IMR-90 (cell line): Measurements from ENCODE around the gene HECW1. TPM values are rescaled to one million over a fixed set of nuclear protein-coding genes. Genes with fewer than 3 reads are reported as not detected.

ENCODE experiments used
- ATAC-seq: fragments of 200-7000 bp; cut with Tn5 transposase; 2 replicates; pipeline ENCODE4 v1.9.1; 2020; ENCODE audit warnings: low read depth, mild to moderate bottlenecking, moderate library complexity
- BruUV-seq: library from RNA; stranded (reverse); fragments of 400-500 nt; replicated peaks from 2 replicates; lab custom pipeline; 2021; lab: Mats Ljungman, UMichigan
- CTCF ChIA-PET: fragments of 300-600 bp; formaldehyde crosslinking; extraction: SDS; loops from one replicate; lab custom pipeline; 2021; ENCODE audit warnings: antibody characterized with exemption; lab: Yijun Ruan, JAX
- POLR2A ChIA-PET: fragments of 300-600 bp; sonication (Branson Sonifier 250); formaldehyde crosslinking; loops from one replicate; lab custom pipeline; 2022; ENCODE audit warnings: antibody characterized with exemption; ENCODE audit not compliant: unreplicated experiment; lab: Charles Lee
- DNase-seq: peaks from one replicate; pipeline ENCODE4 v3.0.0; 2013
- H2AFZ ChIP-seq: replicated peaks from 2 replicates; pipeline ENCODE3; 2013; ENCODE audit warnings: low read length, mild to moderate bottlenecking; ENCODE audit not compliant: poor library complexity
- H2AK5ac ChIP-seq: 2 replicates; pipeline ENCODE4 v1.6.1; 2013; ENCODE audit warnings: low read depth, low read length, inconsistent platforms
- H2AK9ac ChIP-seq: replicated peaks from 2 replicates; pipeline ENCODE3; 2013; ENCODE audit warnings: mild to moderate bottlenecking, low read depth, low read length, moderate library complexity; ENCODE audit not compliant: poor library complexity
- H2BK120ac ChIP-seq: 2 replicates; pipeline ENCODE4 v1.6.1; 2013; ENCODE audit warnings: low read depth, low read length, inconsistent platforms
- H2BK15ac ChIP-seq: 3 replicates; pipeline ENCODE4 v1.6.1; 2013; ENCODE audit warnings: low read depth, low read length, inconsistent platforms
- H2BK20ac ChIP-seq: 2 replicates; pipeline ENCODE4 v1.6.1; 2013; ENCODE audit warnings: low read depth, mild to moderate bottlenecking, inconsistent platforms, low read length, moderate library complexity
- H2BK5ac ChIP-seq: 2 replicates; pipeline ENCODE4 v1.6.1; 2013; ENCODE audit warnings: mild to moderate bottlenecking, low read depth, low read length, inconsistent platforms; ENCODE audit not compliant: poor library complexity, severe bottlenecking
- H3K14ac ChIP-seq: replicated peaks from 2 replicates; pipeline ENCODE4 v1.6.1; 2013; ENCODE audit warnings: low read depth, low read length, inconsistent platforms
- H3K18ac ChIP-seq: 2 replicates; pipeline ENCODE4 v1.6.1; 2013; ENCODE audit warnings: low read depth, low read length, control low read depth
- H3K23ac ChIP-seq: 2 replicates; pipeline ENCODE4 v1.6.1; 2013; ENCODE audit warnings: low read depth, low read length, inconsistent platforms
- H3K27ac ChIP-seq: 2 replicates; pipeline ENCODE4 v1.5.1; 2013; ENCODE audit warnings: mild to moderate bottlenecking, control low read depth, low read length; ENCODE audit not compliant: insufficient read depth
- H3K27me3 ChIP-seq: 2 replicates; pipeline ENCODE4 v1.6.1; 2013; ENCODE audit warnings: low read length; ENCODE audit not compliant: control insufficient read depth, insufficient read depth
- H3K36me3 ChIP-seq: 2 replicates; pipeline ENCODE4 v1.6.1; 2013; ENCODE audit warnings: low read length, mixed read lengths; ENCODE audit not compliant: control insufficient read depth, insufficient read depth
- H3K4ac ChIP-seq: 2 replicates; pipeline ENCODE4 v1.6.1; 2013; ENCODE audit warnings: low read depth, low read length, inconsistent platforms
- H3K4me1 ChIP-seq: 2 replicates; pipeline ENCODE4 v1.6.1; 2013; ENCODE audit warnings: low read length, mixed read lengths; ENCODE audit not compliant: control insufficient read depth, insufficient read depth
- H3K4me2 ChIP-seq: 2 replicates; pipeline ENCODE4 v1.6.1; 2013; ENCODE audit warnings: low read depth, mild to moderate bottlenecking, control low read depth, low read length, moderate library complexity
- H3K4me3 ChIP-seq: 2 replicates; pipeline ENCODE4 v1.5.1; 2013; ENCODE audit warnings: low read depth, mild to moderate bottlenecking, control low read depth, low read length, moderate library complexity; ENCODE audit not compliant: insufficient read depth
- H3K56ac ChIP-seq: 2 replicates; pipeline ENCODE4 v1.6.1; 2013; ENCODE audit warnings: low read length, inconsistent platforms; ENCODE audit not compliant: insufficient read depth; ENCODE audit errors: extremely low read depth
- H3K79me1 ChIP-seq, 2 experiments: 2 replicates each; pipeline ENCODE4 v1.6.1; 2013; ENCODE audit warnings: low read length in 2 of 2, inconsistent platforms in 1 of 2, low read depth in 1 of 2
- H3K9ac ChIP-seq: 2 replicates; pipeline ENCODE4 v1.6.1; 2013; ENCODE audit warnings: low read depth, low read length, control low read depth
- H3K9me1 ChIP-seq: 2 replicates; pipeline ENCODE4 v1.6.1; 2013; ENCODE audit warnings: low read length, inconsistent platforms; ENCODE audit not compliant: insufficient read depth
- H3K9me3 ChIP-seq: 2 replicates; pipeline ENCODE4 v1.6.1; 2013; ENCODE audit warnings: low read length; ENCODE audit not compliant: control insufficient read depth, insufficient read depth
- H4K20me1 ChIP-seq: 2 replicates; pipeline ENCODE4 v1.6.1; 2013; ENCODE audit warnings: low read length, inconsistent platforms; ENCODE audit not compliant: insufficient read depth
- H4K5ac ChIP-seq: 2 replicates; pipeline ENCODE4 v1.6.1; 2013; ENCODE audit warnings: mild to moderate bottlenecking, low read depth, low read length, control low read depth
- H4K8ac ChIP-seq, 2 experiments: 2 replicates each; pipeline ENCODE4 v1.6.1; 2013; ENCODE audit warnings: low read depth in 2 of 2, low read length in 2 of 2, control low read depth in 1 of 2, inconsistent platforms in 1 of 2
- H4K91ac ChIP-seq: 2 replicates; pipeline ENCODE4 v1.6.1; 2013; ENCODE audit warnings: low read depth, low read length, inconsistent platforms; ENCODE audit not compliant: insufficient read depth
- FOS ChIP-seq: fragments of 150-350 bp; IDR thresholded peaks from 2 replicates; pipeline ENCODE4 v1.6.1; 2016; ENCODE audit warnings: low read depth, low read length
- MAFK ChIP-seq: IDR thresholded peaks from 2 replicates; pipeline ENCODE4 v1.6.1; 2012; ENCODE audit warnings: low read depth, low read length, improper control_type of control experiment
- MXI1 ChIP-seq: IDR thresholded peaks from 2 replicates; pipeline ENCODE4 v1.6.1; 2012; ENCODE audit warnings: low read depth, mild to moderate bottlenecking, low read length, moderate library complexity, borderline replicate concordance
- WGBS, 2 experiments: methylation state at CpG; one replicate each; pipeline versions ENCODE4 v1.1.5 to v1.1.7; 2013; ENCODE audit warnings: missing lambda C conversion rate in 2 of 2; ENCODE audit not compliant: insufficient read length in 1 of 2; ENCODE audit errors: extremely low coverage in 2 of 2; 5-methylcytosine and 5-hydroxymethylcytosine counted together
- dilution Hi-C: fragments of 300-500 bp; cut with HindIII; formaldehyde crosslinking; loops from one replicate; pipeline ENCODE4 v1.14.3; 2018; ENCODE audit warnings: low sequenced_read_pairs; ENCODE audit not compliant: unreplicated experiment
- in situ Hi-C: fragments of 300-500 bp; cut with MboI; formaldehyde crosslinking; loops from 3 replicates; pipeline ENCODE4 v1.14.3; 2019; ENCODE audit warnings: low sequenced_read_pairs, inconsistent platforms, mixed read lengths
- intact Hi-C: fragments of 100-400 bp; cut with micrococcal nuclease; formaldehyde crosslinking; loops from 2 replicates; pipeline ENCODE4 v1.10.0; 2022
- polyA plus RNA-seq, 3 experiments: library from polyadenylated mRNA; depleted of rRNA; stranded (reverse); fragments of >200 nt; gene quantifications; 2 replicates each; pipeline ENCODE4 v1.2.3, GENCODE V29; 2012; ENCODE audit warnings: low replicate concordance in 1 of 3
- total RNA-seq: library from RNA; depleted of rRNA; stranded (reverse); fragments of >200 nt; gene quantifications from 2 replicates; pipeline ENCODE4 v1.2.3, GENCODE V29; 2012

HECW1 gene
- total and polyA plus RNA-seq, 2 of the 4 experiments (the other 2 are of a cell fraction) = 0.56 to 1.3 TPM

DNA sequence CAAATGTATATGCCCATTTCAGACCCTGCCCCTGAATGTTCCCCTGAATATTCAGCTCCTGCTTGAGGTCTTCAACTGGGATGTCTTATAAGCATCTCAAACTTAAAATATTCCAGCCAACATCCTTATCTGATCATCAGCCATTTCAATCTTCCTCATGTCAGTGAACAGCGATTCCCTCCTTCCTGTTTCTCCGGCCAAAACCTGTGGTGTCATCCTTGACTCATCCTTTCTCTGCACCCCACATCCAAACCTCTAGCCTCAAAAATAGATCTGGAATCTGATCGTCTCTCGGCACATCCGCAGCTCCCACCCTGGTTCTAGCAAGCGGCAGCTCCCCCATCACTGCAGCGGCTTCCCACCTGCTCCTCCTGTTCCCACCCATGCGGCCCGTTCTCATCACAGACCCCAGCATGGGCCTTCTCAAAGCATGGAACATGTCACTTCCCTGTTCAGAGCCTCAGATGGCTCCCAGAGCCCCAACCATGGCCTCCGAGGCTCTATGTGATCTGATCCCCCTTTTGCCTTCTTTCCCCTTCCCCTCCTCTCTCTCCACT, 165.7 kb downstream of the HECW1 start:
- Histone ChIP-seq H3K18ac (no peak overlapping the region), H4K8ac (no peak overlapping the region), H3K9me3 (no peaks in the 10 kb centered on the region), H2AFZ (no peak overlapping the region), H3K14ac (no peak overlapping the region), H2BK120ac (no peak overlapping the region), H3K23ac (no peak overlapping the region), H2BK15ac (no peak overlapping the region), H3K9ac (no peak overlapping the region), H3K36me3 (no peaks in the 10 kb centered on the region), H3K27ac (no peak overlapping the region), H3K4me2 (no peak overlapping the region), H3K79me1 (no peaks in the 10 kb centered on the region), H2AK9ac (no peak overlapping the region), H3K4ac (no peak overlapping the region), H2BK5ac (no peak overlapping the region), H3K27me3 (peaks cover 2% of the 10 kb centered on the region; the same call in 1 of the 2 replicates), H3K9me1 (no peaks in the 10 kb centered on the region), H3K56ac (no peak overlapping the region), H4K5ac (no peak overlapping the region), H2BK20ac (no peak overlapping the region), H4K20me1 (no peaks in the 10 kb centered on the region), H2AK5ac (no peak overlapping the region), H3K4me3 (no peak overlapping the region), H3K4me1 (no peaks in the 10 kb centered on the region), H4K91ac (no peak overlapping the region)
- CTCF ChIA-PET = interaction anchor here (1.5 kb wide), 1 partner anchor 17 kb away, joined by 6 read pairs; no protein-coding TSS in a partner anchor
- ATAC-seq = no peak
- intact Hi-C loops (no loop called here), in situ Hi-C loops (no loop called here), dilution Hi-C loops (no loop called here)
- no peak for DNase-seq
- WGBS, 2 experiments = 88% methylated on average over 6 of the region's 10 CpGs; no CpG with 5 or more reads in 1 of the 2 experiments
- POLR2A ChIA-PET = no interaction called here
- TF ChIP-seq FOS = no peak
- no peak for TF ChIP-seq MXI1
- TF ChIP-seq MAFK = no peak
- BruUV-seq = no TSS peak
